GM12878 (cell line): Measurements from ENCODE around the gene NOVA2. TPM values are rescaled to one million over a fixed set of nuclear protein-coding genes. Genes with fewer than 3 reads are reported as not detected.

ENCODE experiments used
- ATAC-seq: fragments of 200-7000 bp; cut with Tn5 transposase; 3 replicates; pipeline ENCODE4 v1.9.1; 2020; ENCODE audit warnings: mild to moderate bottlenecking, moderate library complexity
- BruUV-seq: library from RNA; stranded (reverse); fragments of 400-500 nt; replicated peaks from 2 replicates; lab custom pipeline; 2021; lab: Mats Ljungman, UMichigan
- CTCF ChIA-PET: fragments of 300-600 bp; sonication (Branson Sonifier 250); formaldehyde crosslinking; extraction: SDS; loops from one replicate; lab custom pipeline; 2021; ENCODE audit warnings: inconsistent platforms; lab: Yijun Ruan, JAX
- POLR2A ChIA-PET: fragments of 350-600 bp; formaldehyde crosslinking; extraction: SDS; loops from one replicate; lab custom pipeline; 2021; ENCODE audit warnings: inconsistent platforms; lab: Charles Lee
- RAD21 ChIA-PET: fragments of 300-600 bp; sonication (Branson Sonifier 250); formaldehyde crosslinking; loops from one replicate; lab custom pipeline; 2023; ENCODE audit warnings: antibody characterized with exemption; ENCODE audit not compliant: unreplicated experiment; lab: Charles Lee
- SMC1A ChIA-PET: fragments of 300-600 bp; sonication (Branson Sonifier 250); formaldehyde crosslinking; loops from one replicate; lab custom pipeline; 2023; ENCODE audit not compliant: unreplicated experiment, uncharacterized antibody; lab: Charles Lee
- DNase-seq: peaks from one replicate; pipeline ENCODE4 v3.0.0-alpha.2; 2011; ENCODE audit warnings: low read depth, low spot score
- FAIRE-seq: peaks from 3 replicates; lab custom pipeline; 2011; peaks lifted over from hg19 to GRCh38; lab: Jason Lieb, UNC
- H2AFZ ChIP-seq: 2 replicates; pipeline ENCODE4 v1.6.0; 2011; ENCODE audit warnings: low read depth, low read length, control low read depth; ENCODE audit not compliant: control insufficient read depth
- H3K27ac ChIP-seq: 2 replicates; pipeline ENCODE4 v1.5.1; 2011; ENCODE audit warnings: control low read depth; ENCODE audit not compliant: control insufficient read depth, insufficient read depth
- H3K27me3 ChIP-seq, 2 experiments: replicated peaks in 1 of 2; 2 replicates each; pipeline versions ENCODE4 v1.6.0 to v1.6.1; 2011; ENCODE audit warnings: low read length in 1 of 2; ENCODE audit not compliant: control insufficient read depth in 2 of 2, insufficient read depth in 2 of 2
- H3K36me3 ChIP-seq, 2 experiments: 2 replicates each; pipeline ENCODE4 v1.5.1; 2011; ENCODE audit warnings: low read length in 1 of 2; ENCODE audit not compliant: control insufficient read depth in 2 of 2, insufficient read depth in 2 of 2
- H3K4me1 ChIP-seq: 2 replicates; pipeline ENCODE4 v1.6.1; 2011; ENCODE audit warnings: mild to moderate bottlenecking, low read length, moderate library complexity, mixed read lengths; ENCODE audit not compliant: control insufficient read depth, insufficient read depth
- H3K4me2 ChIP-seq: 2 replicates; pipeline ENCODE4 v1.6.0; 2011; ENCODE audit warnings: control low read depth; ENCODE audit not compliant: control insufficient read depth, insufficient read depth
- H3K4me3 ChIP-seq: fragments of 200-600 bp; sonication (generic); 2 replicates; pipeline ENCODE4 v1.5.1; 2016
- H3K79me2 ChIP-seq: 2 replicates; pipeline ENCODE4 v1.6.0; 2011; ENCODE audit warnings: low read length; ENCODE audit not compliant: control insufficient read depth, insufficient read depth
- H3K9ac ChIP-seq: 2 replicates; pipeline ENCODE4 v1.8.0; 2011; ENCODE audit warnings: low read length, control low read depth, mixed read lengths; ENCODE audit not compliant: control insufficient read depth, insufficient read depth
- H3K9me3 ChIP-seq: replicated peaks from 3 replicates; pipeline ENCODE4 v1.5.1; 2011; ENCODE audit warnings: mild to moderate bottlenecking, low read length; ENCODE audit not compliant: control insufficient read depth, insufficient read depth
- H4K20me1 ChIP-seq: 2 replicates; pipeline ENCODE4 v1.6.0; 2011; ENCODE audit not compliant: control insufficient read depth, insufficient read depth
- BCLAF1 ChIP-seq: fragments of 450-650 bp; IDR thresholded peaks from 2 replicates; pipeline ENCODE4 v1.6.1; 2017; ENCODE audit warnings: antibody characterized with exemption, mild to moderate bottlenecking, moderate library complexity
- EGR1 ChIP-seq, 2 experiments: IDR thresholded peaks; 1 replicate in 1 of 2; 2 replicates in 1 of 2; pipeline ENCODE4 v1.6.1; 2011 to 2012; ENCODE audit warnings: low read depth in 2 of 2, low read length in 2 of 2, borderline replicate concordance in 1 of 2, mild to moderate bottlenecking in 1 of 2, moderate library complexity in 1 of 2
- IKZF2 ChIP-seq, 2 experiments: fragments of 450-650 bp; IDR thresholded peaks; 2 replicates each; pipeline ENCODE4 v1.6.1; 2017; ENCODE audit warnings: mild to moderate bottlenecking in 2 of 2, moderate library complexity in 2 of 2
- WGBS: methylation state at CpG from one replicate; pipeline ENCODE4 v1.1.6; 2016; ENCODE audit warnings: low lambda C conversion rate; ENCODE audit not compliant: insufficient replicate concordance, insufficient coverage; ENCODE audit errors: missing lambda C conversion rate; 5-methylcytosine and 5-hydroxymethylcytosine counted together
- in situ Hi-C: fragments of 300-500 bp; cut with MboI; formaldehyde crosslinking; loops from 9 replicates; pipeline ENCODE4 v1.14.3; 2018; ENCODE audit warnings: mixed read lengths
- intact Hi-C: fragments of 100-400 bp; cut with micrococcal nuclease; formaldehyde crosslinking; loops from one replicate; pipeline ENCODE4 v1.14.2; 2022; ENCODE audit not compliant: unreplicated experiment
- polyA plus RNA-seq, 11 experiments: library from polyadenylated mRNA; depleted of rRNA in 4 of 11; unstranded in 6 of 11; stranded (reverse) in 5 of 11; fragments of >200 nt; fragmentation: Nextera tagmentation in 4 of 11; fragmentation: Illumina TruSeq in 1 of 11; extraction: Ambion mirVana in 4 of 11; extraction: Trizol in 1 of 11; gene quantifications; 1 replicate in 1 of 11; 2 replicates in 10 of 11; pipeline versions ENCODE4 v1.2.1 to v1.2.3, GENCODE V29; 2011 to 2016; ENCODE audit warnings: inconsistent platforms in 2 of 11, missing spikeins in 2 of 11, low read depth in 1 of 11
- total RNA-seq, 4 experiments: library from RNA; depleted of rRNA in 3 of 4; stranded (reverse); fragments of >200 nt in 3 of 4; fragmentation: Illumina TruSeq in 1 of 4; extraction: Trizol in 1 of 4; gene quantifications; 2 replicates each; pipeline versions ENCODE4 v1.2.1 to v1.2.3, GENCODE V29; 2013 to 2021
- TF ChIP-seq, protein P1 (sequence below): fragments of 450-650 bp; IDR thresholded peaks from 2 replicates; pipeline ENCODE4 v1.6.1; 2016; ENCODE audit warnings: mild to moderate bottlenecking

Gene NOVA2
- total and polyA plus RNA-seq, 10 of the 15 experiments (the other 5 are each of a cell fraction or from before 2014, with no cell fraction given): under 0.01 to 0.44 (median 0.03) TPM; not detected in 4

GRCh38 chr19:45884682-45885555, 88.7 kb downstream of the NOVA2 start:
- BruUV-seq: no TSS peak
- H3K4me3 ChIP-seq: peak overlapping the region; percentile 68

More at GRCh38 chr19:45884682-45885555, 88.7 kb downstream of the NOVA2 start:
- H3K9ac ChIP-seq: peak overlapping the region; percentile 89; the same call in 1 of the 2 replicates
- H4K20me1 ChIP-seq: no peaks in the 10 kb centered on the region
- H3K4me1 ChIP-seq: peaks cover 26% of the 10 kb centered on the region
- ChIA-PET SMC1A (interaction anchor here (0.6 to 3.3 kb wide), 6 partner anchors 12 to 734 kb away, joined by 3 to 13 read pairs (median 6); partner anchors contain the start of genes MYPOP and SYMPK), POLR2A (interaction anchor here (0.7 to 9.0 kb wide), 4 partner anchors 9 to 21 kb away, joined by 3 to 178 read pairs (median 4); partner anchors contain the start of genes FOXA3 and SYMPK), RAD21 (interaction anchor here (1.6 to 7.6 kb wide), 3 partner anchors 18 to 111 kb away, joined by 6 to 159 read pairs (median 12); partner anchors contain the start of genes CCDC61, FOXA3, MYPOP and SYMPK), CTCF (interaction anchor here (1.2 to 9.1 kb wide), 4 partner anchors 19 to 132 kb away, joined by 3 to 194 read pairs (median 4); partner anchors contain the start of genes FOXA3 and SYMPK)
- no peak for FAIRE-seq
- WGBS: 74% methylated on average over 63 of the region's 72 CpGs
- in situ Hi-C loops (no loop called here), intact Hi-C loops (no loop called here)
- no peak for DNase-seq
- H3K27me3 ChIP-seq: no peaks in the 10 kb centered on the region
- peaks cover 0 to 1% of the 10 kb centered on the region in 2 experiments; a peak in 1 of 4 replicates for H3K36me3 ChIP-seq
- TF ChIP-seq IKZF2 (IDR thresholded peaks at IDR 0.05): no peak
- TF ChIP-seq EGR1 (IDR thresholded peaks at IDR 0.05; ENCODE audit: borderline replicate concordance in 1 of 2, low read depth in 2 of 2, low read length in 2 of 2): peak in 1 of 2 experiments; percentile 95; a peak in 2 of 3 replicates
- TF ChIP-seq, protein P1, sequence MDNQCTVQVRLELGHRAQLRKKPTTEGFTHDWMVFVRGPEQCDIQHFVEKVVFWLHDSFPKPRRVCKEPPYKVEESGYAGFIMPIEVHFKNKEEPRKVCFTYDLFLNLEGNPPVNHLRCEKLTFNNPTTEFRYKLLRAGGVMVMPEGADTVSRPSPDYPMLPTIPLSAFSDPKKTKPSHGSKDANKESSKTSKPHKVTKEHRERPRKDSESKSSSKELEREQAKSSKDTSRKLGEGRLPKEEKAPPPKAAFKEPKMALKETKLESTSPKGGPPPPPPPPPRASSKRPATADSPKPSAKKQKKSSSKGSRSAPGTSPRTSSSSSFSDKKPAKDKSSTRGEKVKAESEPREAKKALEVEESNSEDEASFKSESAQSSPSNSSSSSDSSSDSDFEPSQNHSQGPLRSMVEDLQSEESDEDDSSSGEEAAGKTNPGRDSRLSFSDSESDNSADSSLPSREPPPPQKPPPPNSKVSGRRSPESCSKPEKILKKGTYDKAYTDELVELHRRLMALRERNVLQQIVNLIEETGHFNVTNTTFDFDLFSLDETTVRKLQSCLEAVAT: peak; percentile 92
- TF ChIP-seq BCLAF1: no peak
- peaks cover 10% of the 10 kb centered on the region for H3K79me2 ChIP-seq
- peak overlapping the region; percentile 95 for H3K27ac ChIP-seq
- H3K4me2 ChIP-seq: peak overlapping the region; percentile 98
- peak; percentile 3 for ATAC-seq
- H2AFZ ChIP-seq: no peak overlapping the region
- H3K9me3 ChIP-seq: no peaks in the 10 kb centered on the region
